Measurements from ENCODE around the gene STK10. TPM values are rescaled to one million over a fixed set of nuclear protein-coding genes. Genes with fewer than 3 reads are reported as not detected.
"Not testable (repeated sequence)": the region's sequence is repeated elsewhere in the genome, so short reads cannot be mapped to it uniquely, and the experiment has no call there.

Gene STK10
- total and polyA plus RNA-seq, 2 experiments from 2014 or later: 7.5 to 17.8 TPM

- not testable (repeated sequence) for H3K27me3 Mint-ChIP-seq (ENCODE audit: insufficient read depth, low read depth, poor library complexity); H4K20me1 ChIP-seq (replicated peaks; ENCODE audit: insufficient read depth); DNase-seq (ENCODE audit: low spot score); H3K9me2 ChIP-seq (ENCODE audit: insufficient read depth); H2AFZ ChIP-seq; H3K9me3 Mint-ChIP-seq; H3F3A ChIP-seq (replicated peaks; ENCODE audit: low read depth); H3K79me2 ChIP-seq (replicated peaks; ENCODE audit: insufficient read depth); H3K4me1 ChIP-seq (ENCODE audit: insufficient read depth); ATAC-seq; H3K4me2 ChIP-seq; H3K4me3 Mint-ChIP-seq; H3K27ac ChIP-seq (ENCODE audit: low read depth); H3K4me1 Mint-ChIP-seq; H3K27me3 ChIP-seq (ENCODE audit: insufficient read depth); H3K27ac Mint-ChIP-seq; H3K36me3 ChIP-seq (ENCODE audit: insufficient read depth); H3K4me3 ChIP-seq; H3K36me3 Mint-ChIP-seq (ENCODE audit: low read depth)
- TF ChIP-seq CTCF (conservative IDR thresholded peaks at IDR 0.05; ENCODE audit: low read depth in 2 of 2): peak in 1 of 2 experiments; percentile 25; a peak in 1 of 4 replicates
Measured at GRCh38 chr5:172020110-172020786, 167.8 kb downstream of the STK10 start.

GRCh38 chr5:172015346-172015745, 172.7 kb downstream of the STK10 start:
- H3K36me3 Mint-ChIP-seq (ENCODE audit: low read depth): no peaks in the 10 kb centered on the region
- peaks cover 1% of the 10 kb centered on the region for H3K4me1 Mint-ChIP-seq
- ATAC-seq (no peak), DNase-seq (ENCODE audit: low spot score) (no peak)
- Histone ChIP-seq H3K79me2 (replicated peaks; ENCODE audit: insufficient read depth) (no peaks in the 10 kb centered on the region), H3K4me3 (no peak overlapping the region), H3K27ac (ENCODE audit: low read depth) (no peak overlapping the region), H3K4me2 (no peak overlapping the region), H3K4me1 (ENCODE audit: insufficient read depth) (no peaks in the 10 kb centered on the region), H3K9me2 (ENCODE audit: insufficient read depth) (no peaks in the 10 kb centered on the region), H4K20me1 (replicated peaks; ENCODE audit: insufficient read depth) (no peaks in the 10 kb centered on the region), H3K27me3 (ENCODE audit: insufficient read depth) (no peaks in the 10 kb centered on the region), H3F3A (replicated peaks; ENCODE audit: low read depth) (no peaks in the 10 kb centered on the region), H2AFZ (no peak overlapping the region), H3K36me3 (ENCODE audit: insufficient read depth) (no peaks in the 10 kb centered on the region)
- H3K4me3 Mint-ChIP-seq: no peak overlapping the region
- H3K27me3 Mint-ChIP-seq (ENCODE audit: insufficient read depth, low read depth, poor library complexity): peaks cover 4% of the 10 kb centered on the region
- no peaks in the 10 kb centered on the region for H3K9me3 Mint-ChIP-seq
- 0 out of 2 replicates have a peak overlapping the region, but pooled peaks have one; percentile 18 for H3K27ac Mint-ChIP-seq
- no peak for TF ChIP-seq ZNF114 (CRISPR knock-in tag; IDR thresholded peaks at IDR 0.05)
- no peak for TF ChIP-seq ETS1 (IDR thresholded peaks at IDR 0.05)
- no peak for TF ChIP-seq POLR2AphosphoS5 (IDR thresholded peaks at IDR 0.05; ENCODE audit: low read depth)
- TF ChIP-seq EZH2 (IDR thresholded peaks at IDR 0.05; ENCODE audit: low read depth, unreplicated experiment): no peak
- no peak for TF ChIP-seq STAT1 (IDR thresholded peaks at IDR 0.05; ENCODE audit: unreplicated experiment)
- no peak for TF ChIP-seq EZH2phosphoT487 (IDR thresholded peaks at IDR 0.05; ENCODE audit: unreplicated experiment)
- no peak for TF ChIP-seq JUNB (IDR thresholded peaks at IDR 0.05; ENCODE audit: unreplicated experiment)
- TF ChIP-seq CTCF (conservative IDR thresholded peaks at IDR 0.05; ENCODE audit: low read depth in 2 of 2): no peak
- TF ChIP-seq CREB1 (CRISPR knock-in tag; IDR thresholded peaks at IDR 0.05; ENCODE audit: low read depth): no peak
- no peak for TF ChIP-seq REST (IDR thresholded peaks at IDR 0.05; ENCODE audit: unreplicated experiment)
- no peak for TF ChIP-seq NANOG (IDR thresholded peaks at IDR 0.05; ENCODE audit: borderline replicate concordance)
- no peak for TF ChIP-seq ZNF331 (CRISPR knock-in tag; IDR thresholded peaks at IDR 0.05; ENCODE audit: low read depth)
